PFSK-1 (cell line): ENCODE results near the gene ASIC3.

ENCODE experiments used
- FOXP2 ChIP-seq: optimal IDR thresholded peaks from 2 replicates; pipeline ENCODE3; 2011; ENCODE audit warnings: borderline replicate concordance, control low read depth, inconsistent platforms; ENCODE audit not compliant: insufficient read depth; ENCODE audit errors: extremely low read length, extremely low read depth
- POLR2AphosphoS5 ChIP-seq: IDR thresholded peaks from 2 replicates; pipeline ENCODE4 v1.6.1; 2012; ENCODE audit warnings: low read depth, mild to moderate bottlenecking, control low read depth, low read length, moderate library complexity
- SIN3A ChIP-seq: IDR thresholded peaks from 2 replicates; pipeline ENCODE4 v1.6.1; 2012; ENCODE audit warnings: mild to moderate bottlenecking, low read length, moderate library complexity, borderline replicate concordance; ENCODE audit not compliant: insufficient read depth
- TAF1 ChIP-seq: IDR thresholded peaks from 2 replicates; pipeline ENCODE4 v1.6.1; 2012; ENCODE audit warnings: low read length, control low read depth, borderline replicate concordance; ENCODE audit not compliant: insufficient read depth
- TF ChIP-seq, protein P1 (sequence below), 2 experiments: IDR thresholded peaks; 2 replicates each; pipeline versions ENCODE4 v1.6.1 to v1.8.0; 2011 to 2012; ENCODE audit warnings: low read depth in 2 of 2, low read length in 2 of 2, control low read depth in 1 of 2, inconsistent platforms in 1 of 2, mild to moderate bottlenecking in 1 of 2, moderate library complexity in 1 of 2; ENCODE audit not compliant: insufficient read depth in 1 of 2

Gene ASIC3

GRCh38 chr7:151003572-151003971 lies 44.8 kb upstream of the ASIC3 start:
- TF ChIP-seq, protein P1, sequence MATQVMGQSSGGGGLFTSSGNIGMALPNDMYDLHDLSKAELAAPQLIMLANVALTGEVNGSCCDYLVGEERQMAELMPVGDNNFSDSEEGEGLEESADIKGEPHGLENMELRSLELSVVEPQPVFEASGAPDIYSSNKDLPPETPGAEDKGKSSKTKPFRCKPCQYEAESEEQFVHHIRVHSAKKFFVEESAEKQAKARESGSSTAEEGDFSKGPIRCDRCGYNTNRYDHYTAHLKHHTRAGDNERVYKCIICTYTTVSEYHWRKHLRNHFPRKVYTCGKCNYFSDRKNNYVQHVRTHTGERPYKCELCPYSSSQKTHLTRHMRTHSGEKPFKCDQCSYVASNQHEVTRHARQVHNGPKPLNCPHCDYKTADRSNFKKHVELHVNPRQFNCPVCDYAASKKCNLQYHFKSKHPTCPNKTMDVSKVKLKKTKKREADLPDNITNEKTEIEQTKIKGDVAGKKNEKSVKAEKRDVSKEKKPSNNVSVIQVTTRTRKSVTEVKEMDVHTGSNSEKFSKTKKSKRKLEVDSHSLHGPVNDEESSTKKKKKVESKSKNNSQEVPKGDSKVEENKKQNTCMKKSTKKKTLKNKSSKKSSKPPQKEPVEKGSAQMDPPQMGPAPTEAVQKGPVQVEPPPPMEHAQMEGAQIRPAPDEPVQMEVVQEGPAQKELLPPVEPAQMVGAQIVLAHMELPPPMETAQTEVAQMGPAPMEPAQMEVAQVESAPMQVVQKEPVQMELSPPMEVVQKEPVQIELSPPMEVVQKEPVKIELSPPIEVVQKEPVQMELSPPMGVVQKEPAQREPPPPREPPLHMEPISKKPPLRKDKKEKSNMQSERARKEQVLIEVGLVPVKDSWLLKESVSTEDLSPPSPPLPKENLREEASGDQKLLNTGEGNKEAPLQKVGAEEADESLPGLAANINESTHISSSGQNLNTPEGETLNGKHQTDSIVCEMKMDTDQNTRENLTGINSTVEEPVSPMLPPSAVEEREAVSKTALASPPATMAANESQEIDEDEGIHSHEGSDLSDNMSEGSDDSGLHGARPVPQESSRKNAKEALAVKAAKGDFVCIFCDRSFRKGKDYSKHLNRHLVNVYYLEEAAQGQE (IDR thresholded peaks at IDR 0.05; ENCODE audit: insufficient read depth in 1 of 2, low read depth in 2 of 2, low read length in 2 of 2): no peak
- no peak for TF ChIP-seq POLR2AphosphoS5
- TF ChIP-seq FOXP2: no peak
- TF ChIP-seq TAF1: no peak
- no peak for TF ChIP-seq SIN3A

- TF ChIP-seq SIN3A (no peak), TAF1 (no peak)
Observed at GRCh38 chr7:151005566-151005965, 42.8 kb upstream of the ASIC3 start.

DNA sequence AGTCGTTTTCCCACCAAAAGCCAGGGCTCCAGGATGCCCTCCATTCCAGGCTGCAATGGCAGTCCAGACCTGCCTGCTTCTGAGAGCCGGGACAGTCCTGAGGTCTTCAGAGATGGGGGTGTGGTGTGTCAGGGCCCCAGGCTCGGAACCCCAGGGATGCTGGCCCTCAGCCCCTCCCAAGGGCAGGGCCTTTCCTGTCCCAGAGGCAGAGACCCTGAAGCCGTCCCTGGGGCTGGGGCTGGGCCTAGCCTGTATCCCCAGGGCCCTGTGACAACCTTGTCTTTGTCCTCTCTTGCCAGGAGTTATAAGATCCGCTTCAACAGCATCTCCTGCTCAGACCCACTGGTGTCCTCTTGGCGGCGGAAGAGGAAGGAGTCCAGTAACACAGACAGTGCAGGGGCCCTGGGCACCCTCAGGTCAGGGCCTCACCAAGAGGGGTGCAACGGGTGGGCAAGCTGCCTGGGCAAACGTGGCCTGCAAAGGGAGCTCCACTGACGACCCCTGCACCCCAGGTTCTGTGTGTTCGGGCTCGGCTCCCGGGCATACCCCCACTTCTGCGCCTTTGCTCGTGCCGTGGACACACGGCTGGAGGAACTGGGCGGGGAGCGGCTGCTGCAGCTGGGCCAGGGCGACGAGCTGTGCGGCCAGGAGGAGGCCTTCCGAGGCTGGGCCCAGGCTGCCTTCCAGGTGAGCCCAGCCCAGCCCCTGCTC lies 41.6 kb upstream of the ASIC3 start:
- TF ChIP-seq SIN3A: no peak
- TF ChIP-seq, protein P1 (IDR thresholded peaks at IDR 0.05; ENCODE audit: insufficient read depth in 1 of 2, low read depth in 2 of 2, low read length in 2 of 2): no peak
- no peak for TF ChIP-seq POLR2AphosphoS5
- TF ChIP-seq TAF1: no peak
- no peak for TF ChIP-seq FOXP2

- TF ChIP-seq FOXP2: no peak
- TF ChIP-seq POLR2AphosphoS5: no peak
- no peak for TF ChIP-seq SIN3A
- TF ChIP-seq TAF1: no peak
- TF ChIP-seq, protein P1 (IDR thresholded peaks at IDR 0.05; ENCODE audit: insufficient read depth in 1 of 2, low read depth in 2 of 2, low read length in 2 of 2): no peak
Observed at GRCh38 chr7:151007469-151007898, 40.8 kb upstream of the ASIC3 start.

GRCh38 chr7:151008143-151008510 lies 40.2 kb upstream of the ASIC3 start:
- TF ChIP-seq FOXP2 (no peak), POLR2AphosphoS5 (no peak), TAF1 (no peak), SIN3A (no peak)
- TF ChIP-seq, protein P1 (IDR thresholded peaks at IDR 0.05; ENCODE audit: insufficient read depth in 1 of 2, low read depth in 2 of 2, low read length in 2 of 2): no peak
